HUES6 (cell line): Measurements from ENCODE around the gene LMTK3.

ENCODE experiments used
- H3K27ac ChIP-seq: 2 replicates; pipeline ENCODE4 v1.7.0; 2013; ENCODE audit warnings: low read depth, mild to moderate bottlenecking, low read length, inconsistent platforms
- H3K27me3 ChIP-seq: 2 replicates; pipeline ENCODE4 v1.6.1; 2013; ENCODE audit warnings: low read length; ENCODE audit not compliant: control insufficient read depth, insufficient read depth
- H3K36me3 ChIP-seq: 2 replicates; pipeline ENCODE4 v1.6.1; 2013; ENCODE audit warnings: low read length; ENCODE audit not compliant: control insufficient read depth, insufficient read depth
- H3K4me1 ChIP-seq: 2 replicates; pipeline ENCODE4 v1.6.1; 2013; ENCODE audit warnings: low read length; ENCODE audit not compliant: control insufficient read depth, insufficient read depth
- H3K4me3 ChIP-seq: 2 replicates; pipeline ENCODE4 v1.5.1; 2013; ENCODE audit warnings: low read depth, low read length
- H3K9ac ChIP-seq: one replicate; pipeline ENCODE4 v1.6.1; 2013; ENCODE audit warnings: mild to moderate bottlenecking, low read length
- H3K9me3 ChIP-seq: 2 replicates; pipeline ENCODE4 v1.6.1; 2013; ENCODE audit warnings: low read depth, low read length; ENCODE audit not compliant: control insufficient read depth, insufficient read depth

Gene LMTK3

GRCh38 chr19:48501494-48502349 is 9.9 kb downstream of the LMTK3 start:
- Histone ChIP-seq H3K27ac (no peak overlapping the region), H3K36me3 (no peaks in the 10 kb centered on the region), H3K9me3 (no peaks in the 10 kb centered on the region), H3K4me1 (peaks cover 10% of the 10 kb centered on the region), H3K4me3 (peak overlapping the region; percentile 84), H3K27me3 (no peaks in the 10 kb centered on the region), H3K9ac (peak overlapping the region; percentile 52)

- Histone ChIP-seq H3K9me3 (no peaks in the 10 kb centered on the region), H3K27ac (no peak overlapping the region), H3K9ac (peak overlapping the region; percentile 52), H3K4me1 (peaks cover 10% of the 10 kb centered on the region), H3K27me3 (no peaks in the 10 kb centered on the region), H3K36me3 (no peaks in the 10 kb centered on the region), H3K4me3 (peak overlapping the region; percentile 84)
Measured at GRCh38 chr19:48500830-48501493, 10.7 kb downstream of the LMTK3 start.

- Histone ChIP-seq H3K4me3 (no peak overlapping the region), H3K9me3 (no peaks in the 10 kb centered on the region), H3K36me3 (no peaks in the 10 kb centered on the region), H3K27ac (no peak overlapping the region), H3K27me3 (no peaks in the 10 kb centered on the region; the same call in 1 of the 2 replicates), H3K9ac (no peak overlapping the region), H3K4me1 (peaks cover 12% of the 10 kb centered on the region)
Measured at GRCh38 chr19:48499316-48500090, 12.1 kb downstream of the LMTK3 start.

- peaks cover 17% of the 10 kb centered on the region for H3K4me1 ChIP-seq
- no peaks in the 10 kb centered on the region for H3K36me3 ChIP-seq
- no peaks in the 10 kb centered on the region for H3K9me3 ChIP-seq
- no peak overlapping the region for H3K4me3 ChIP-seq
- H3K9ac ChIP-seq: no peak overlapping the region
- no peaks in the 10 kb centered on the region; the same call in 1 of the 2 replicates for H3K27me3 ChIP-seq
- no peak overlapping the region for H3K27ac ChIP-seq
Measured at GRCh38 chr19:48498595-48499311, 12.9 kb downstream of the LMTK3 start.

- H3K9ac ChIP-seq: no peak overlapping the region
- H3K27ac ChIP-seq: no peak overlapping the region
- H3K27me3 ChIP-seq: no peaks in the 10 kb centered on the region; the same call in 1 of the 2 replicates
Measured at GRCh38 chr19:48497728-48498594, 13.7 kb downstream of the LMTK3 start.

GRCh38 chr19:48496959-48497727 is 14.5 kb downstream of the LMTK3 start:
- H3K27me3 ChIP-seq: no peaks in the 10 kb centered on the region; the same call in 1 of the 2 replicates
- H3K27ac ChIP-seq: no peak overlapping the region
- peaks cover 17% of the 10 kb centered on the region for H3K4me1 ChIP-seq
- H3K4me3 ChIP-seq: no peak overlapping the region
- H3K36me3 ChIP-seq: no peaks in the 10 kb centered on the region
- H3K9ac ChIP-seq: no peak overlapping the region
- no peaks in the 10 kb centered on the region for H3K9me3 ChIP-seq

More at GRCh38 chr19:48497728-48498594, 13.7 kb downstream of the LMTK3 start:
- Histone ChIP-seq H3K4me1 (peaks cover 17% of the 10 kb centered on the region), H3K4me3 (no peak overlapping the region), H3K36me3 (no peaks in the 10 kb centered on the region), H3K9me3 (no peaks in the 10 kb centered on the region)

GRCh38 chr19:48495396-48495795 is 16.2 kb downstream of the LMTK3 start:
- Histone ChIP-seq H3K36me3 (no peaks in the 10 kb centered on the region), H3K27ac (no peak overlapping the region), H3K27me3 (peaks cover 4% of the 10 kb centered on the region; the same call in 1 of the 2 replicates), H3K9me3 (no peaks in the 10 kb centered on the region), H3K9ac (no peak overlapping the region), H3K4me1 (peaks cover 22% of the 10 kb centered on the region), H3K4me3 (no peak overlapping the region)

- H3K9ac ChIP-seq: peak overlapping the region; percentile 59
- H3K9me3 ChIP-seq: no peaks in the 10 kb centered on the region
- H3K4me3 ChIP-seq: peak overlapping the region; percentile 81
- peaks cover 4% of the 10 kb centered on the region; the same call in 1 of the 2 replicates for H3K27me3 ChIP-seq
- no peaks in the 10 kb centered on the region for H3K36me3 ChIP-seq
- H3K27ac ChIP-seq: no peak overlapping the region
- H3K4me1 ChIP-seq: peaks cover 25% of the 10 kb centered on the region
Measured at GRCh38 chr19:48493718-48494401, 17.8 kb downstream of the LMTK3 start.
